MCF 10A (cell line): Measurements from ENCODE around the gene PSTK. TPM values are rescaled to one million over a fixed set of nuclear protein-coding genes. Genes with fewer than 3 reads are reported as not detected.

Source experiments
- BruUV-seq: library from RNA; stranded (reverse); fragments of 400-500 nt; replicated peaks from 2 replicates; lab custom pipeline; 2021; lab: Mats Ljungman, UMichigan
- CTCF ChIA-PET: fragments of 300-600 bp; sonication (Branson Sonifier 250); formaldehyde crosslinking; extraction: SDS; loops from one replicate; lab custom pipeline; 2021; ENCODE audit warnings: antibody characterized with exemption, inconsistent platforms; lab: Yijun Ruan, JAX
- POLR2A ChIA-PET: fragments of 300-600, 350-650 bp; sonication (Branson Sonifier 250); formaldehyde crosslinking; extraction: SDS; loops from one replicate; lab custom pipeline; 2020; ENCODE audit warnings: antibody characterized with exemption, inconsistent platforms; lab: Yijun Ruan, JAX
- DNase-seq: peaks from one replicate; pipeline ENCODE4 v3.0.0-alpha.2; 2018; ENCODE audit not compliant: unreplicated experiment
- H3K27ac Mint-ChIP-seq: one replicate; pipeline ENCODE4 v1.8.0; 2022; ENCODE audit warnings: mild to moderate bottlenecking, low read depth, mixed read lengths; ENCODE audit not compliant: unreplicated experiment
- H3K27me3 Mint-ChIP-seq: one replicate; pipeline ENCODE4 v1.8.0; 2022; ENCODE audit warnings: mixed read lengths; ENCODE audit not compliant: insufficient read depth, unreplicated experiment
- H3K36me3 Mint-ChIP-seq: one replicate; pipeline ENCODE4 v1.8.0; 2022; ENCODE audit warnings: mild to moderate bottlenecking, moderate library complexity, mixed read lengths; ENCODE audit not compliant: insufficient read depth, unreplicated experiment
- H3K4me1 Mint-ChIP-seq: one replicate; pipeline ENCODE4 v1.8.0; 2022; ENCODE audit warnings: mixed read lengths; ENCODE audit not compliant: insufficient read depth, unreplicated experiment
- H3K4me3 Mint-ChIP-seq: one replicate; pipeline ENCODE4 v1.8.0; 2022; ENCODE audit warnings: mild to moderate bottlenecking, moderate library complexity, mixed read lengths; ENCODE audit not compliant: unreplicated experiment
- H3K9me3 Mint-ChIP-seq: one replicate; pipeline ENCODE4 v1.8.0; 2022; ENCODE audit warnings: mixed read lengths; ENCODE audit not compliant: unreplicated experiment
- CTCF ChIP-seq: fragments of 200-600 bp; IDR thresholded peaks from one replicate; pipeline ENCODE4 v1.8.0; 2022; ENCODE audit warnings: antibody characterized with exemption, mild to moderate bottlenecking; ENCODE audit not compliant: unreplicated experiment
- intact Hi-C: fragments of 100-400 bp; cut with micrococcal nuclease; formaldehyde crosslinking; loops from 2 replicates; pipeline ENCODE4 v1.14.1; 2022
- total RNA-seq: library from RNA; stranded (reverse); gene quantifications from 2 replicates; pipeline ENCODE4 v1.2.3, GENCODE V29; 2022

PSTK gene
- total RNA-seq, 1 experiment from 2014 or later = 8.3 TPM

GRCh38 chr10:122968698-122969097, 11.5 kb upstream of the PSTK start:
- Mint-ChIP-seq H3K36me3 (no peaks in the 10 kb centered on the region), H3K4me3 (no peak overlapping the region), H3K27ac (no peak overlapping the region), H3K9me3 (peaks cover 30% of the 10 kb centered on the region), H3K4me1 (no peaks in the 10 kb centered on the region), H3K27me3 (no peaks in the 10 kb centered on the region)
- intact Hi-C loops = no loop called here
- POLR2A ChIA-PET = interaction anchor here (1.1 kb wide), 1 partner anchor 108 kb away, joined by 4 read pairs; no protein-coding TSS in a partner anchor
- no peak for TF ChIP-seq CTCF
- CTCF ChIA-PET = no interaction called here
- DNase-seq = no peak
- BruUV-seq = no TSS peak

GRCh38 chr10:122974023-122974422, 6.2 kb upstream of the PSTK start:
- Mint-ChIP-seq H3K4me3 (no peak overlapping the region), H3K9me3 (no peaks in the 10 kb centered on the region), H3K27ac (no peak overlapping the region), H3K36me3 (no peaks in the 10 kb centered on the region), H3K27me3 (no peaks in the 10 kb centered on the region), H3K4me1 (no peaks in the 10 kb centered on the region)
- ChIA-PET CTCF (no interaction called here), POLR2A (interaction anchor here (1.4 kb wide), 1 partner anchor 12 kb away, joined by 3 read pairs; no protein-coding TSS in a partner anchor)
- BruUV-seq = no TSS peak
- intact Hi-C loops = no loop called here
- no peak for DNase-seq
- no peak for TF ChIP-seq CTCF

- TF ChIP-seq CTCF = no peak
- H3K9me3 Mint-ChIP-seq = no peaks in the 10 kb centered on the region
- no peaks in the 10 kb centered on the region for H3K4me1 Mint-ChIP-seq
- H3K36me3 Mint-ChIP-seq = no peaks in the 10 kb centered on the region
- H3K27ac Mint-ChIP-seq = no peak overlapping the region
- no TSS peak for BruUV-seq
- intact Hi-C loops = no loop called here
- H3K27me3 Mint-ChIP-seq = no peaks in the 10 kb centered on the region
- ChIA-PET CTCF (no interaction called here), POLR2A (interaction anchor here (0.8 to 1.4 kb wide), 2 partner anchors 12 to 34 kb away, joined by 3 read pairs; partner anchors contain the start of gene IKZF5)
- no peak for DNase-seq
- no peak overlapping the region for H3K4me3 Mint-ChIP-seq
Measured at GRCh38 chr10:122974543-122975064, 5.6 kb upstream of the PSTK start.

GRCh38 chr10:122981066-122981464, 864 bp downstream of the PSTK start:
- peak; percentile 41 for TF ChIP-seq CTCF
- Mint-ChIP-seq H3K36me3 (peaks cover 6% of the 10 kb centered on the region), H3K27ac (peak overlapping the region; percentile 84), H3K4me3 (peak overlapping the region; percentile 86), H3K4me1 (peaks cover 20% of the 10 kb centered on the region), H3K9me3 (no peaks in the 10 kb centered on the region), H3K27me3 (no peaks in the 10 kb centered on the region)
- intact Hi-C loops = no loop called here
- ChIA-PET POLR2A (interaction anchor here (0.6 to 6.3 kb wide), 12 partner anchors 9 to 578 kb away, joined by 3 to 75 read pairs (median 3); partner anchors contain the start of genes ACADSB and IKZF5), CTCF (interaction anchor here (0.9 to 2.9 kb wide), 8 partner anchors 8 to 62 kb away, joined by 3 to 9 read pairs (median 5); partner anchors contain the start of gene IKZF5)
- peak; percentile 43 for DNase-seq
- BruUV-seq = TSS peak; percentile 69
